H9 (cell line): Measurements from ENCODE around the gene GTPBP6. TPM values are rescaled to one million over a fixed set of nuclear protein-coding genes. Genes with fewer than 3 reads are reported as not detected.

Experiments used
- DNase-seq: peaks from one replicate; pipeline ENCODE4 v3.0.0-alpha.2; 2017
- H2AFZ ChIP-seq: one replicate; pipeline ENCODE4 v1.6.1; 2013; ENCODE audit warnings: mild to moderate bottlenecking, low read length, control low read depth, moderate library complexity
- H2AK5ac ChIP-seq: 2 replicates; pipeline ENCODE4 v1.6.1; 2013; ENCODE audit warnings: low read length, control low read depth, mixed read lengths; ENCODE audit not compliant: insufficient read length
- H2BK120ac ChIP-seq: one replicate; pipeline ENCODE4 v1.6.1; 2013; ENCODE audit warnings: low read depth, mild to moderate bottlenecking, low read length, control low read depth, inconsistent platforms; ENCODE audit not compliant: poor library complexity, severe bottlenecking
- H2BK12ac ChIP-seq: 2 replicates; pipeline ENCODE4 v1.6.1; 2013; ENCODE audit warnings: low read length, control low read depth, mixed read lengths, low read depth; ENCODE audit not compliant: insufficient read length
- H2BK15ac ChIP-seq: 2 replicates; pipeline ENCODE4 v1.6.1; 2013; ENCODE audit warnings: low read depth, low read length, control low read depth
- H2BK20ac ChIP-seq: one replicate; pipeline ENCODE4 v1.6.1; 2013; ENCODE audit warnings: low read depth, mild to moderate bottlenecking, low read length, control low read depth, inconsistent platforms; ENCODE audit not compliant: poor library complexity, severe bottlenecking
- H2BK5ac ChIP-seq: 2 replicates; pipeline ENCODE4 v1.6.1; 2013; ENCODE audit warnings: low read length, control low read depth, mixed read lengths; ENCODE audit not compliant: insufficient read length
- H3K14ac ChIP-seq: 2 replicates; pipeline ENCODE4 v1.6.1; 2013; ENCODE audit warnings: low read length, control low read depth; ENCODE audit not compliant: insufficient read depth
- H3K18ac ChIP-seq: 2 replicates; pipeline ENCODE4 v1.6.1; 2013; ENCODE audit warnings: low read depth, mild to moderate bottlenecking, mixed read lengths, low read length, control low read depth; ENCODE audit not compliant: insufficient read length
- H3K23ac ChIP-seq: 2 replicates; pipeline ENCODE4 v1.6.1; 2013; ENCODE audit warnings: low read length, control low read depth, mixed read lengths, low read depth; ENCODE audit not compliant: insufficient read length
- H3K23me2 ChIP-seq: 2 replicates; pipeline ENCODE4 v1.6.1; 2013; ENCODE audit warnings: low read depth, mild to moderate bottlenecking, mixed read lengths, low read length, control low read depth; ENCODE audit not compliant: insufficient read length, poor library complexity, severe bottlenecking
- H3K27ac ChIP-seq: 2 replicates; pipeline ENCODE4 v1.5.1; 2013; ENCODE audit warnings: low read length, control low read depth, mixed read lengths, low read depth; ENCODE audit not compliant: insufficient read length
- H3K27me3 ChIP-seq: 2 replicates; pipeline ENCODE4 v1.6.1; 2013; ENCODE audit warnings: low read length, control low read depth, inconsistent platforms; ENCODE audit not compliant: insufficient read depth
- H3K4ac ChIP-seq: 2 replicates; pipeline ENCODE4 v1.6.1; 2013; ENCODE audit warnings: low read depth, mild to moderate bottlenecking, control low read depth, inconsistent platforms, low read length, moderate library complexity
- H3K4me1 ChIP-seq: 2 replicates; pipeline ENCODE4 v1.6.1; 2013; ENCODE audit warnings: low read length, control low read depth, inconsistent platforms; ENCODE audit not compliant: insufficient read depth
- H3K4me2 ChIP-seq: 2 replicates; pipeline ENCODE4 v1.6.1; 2013; ENCODE audit warnings: low read length, control low read depth, mixed read lengths; ENCODE audit not compliant: insufficient read length, insufficient read depth
- H3K56ac ChIP-seq: 2 replicates; pipeline ENCODE4 v1.6.1; 2013; ENCODE audit warnings: low read depth, mild to moderate bottlenecking, mixed read lengths, low read length, control low read depth; ENCODE audit not compliant: insufficient read length
- H3K79me1 ChIP-seq: 2 replicates; pipeline ENCODE4 v1.6.1; 2013; ENCODE audit warnings: low read depth, mild to moderate bottlenecking, moderate library complexity, low read length, control low read depth, inconsistent platforms; ENCODE audit not compliant: insufficient read depth, poor library complexity, severe bottlenecking
- H3K79me2 ChIP-seq: 2 replicates; pipeline ENCODE4 v1.6.1; 2013; ENCODE audit warnings: low read length, control low read depth, inconsistent platforms; ENCODE audit not compliant: insufficient read depth
- H3K9ac ChIP-seq: 2 replicates; pipeline ENCODE4 v1.6.1; 2013; ENCODE audit warnings: low read length, control low read depth, mixed read lengths; ENCODE audit not compliant: insufficient read length; ENCODE audit errors: extremely low read depth
- H3K9me3 ChIP-seq: one replicate; pipeline ENCODE4 v1.6.1; 2013; ENCODE audit warnings: low read depth, low read length, inconsistent platforms; ENCODE audit not compliant: control insufficient read depth
- H3T11ph ChIP-seq: one replicate; pipeline ENCODE4 v1.6.1; 2013; ENCODE audit warnings: mild to moderate bottlenecking, low read length, control low read depth, inconsistent platforms
- H4K20me1 ChIP-seq: one replicate; pipeline ENCODE4 v1.6.1; 2013; ENCODE audit not compliant: control insufficient read depth, insufficient read length, insufficient read depth
- H4K5ac ChIP-seq: 2 replicates; pipeline ENCODE4 v1.6.1; 2013; ENCODE audit warnings: low read depth, mild to moderate bottlenecking, mixed read lengths, low read length, control low read depth; ENCODE audit not compliant: insufficient read length
- H4K8ac ChIP-seq: replicated peaks from 2 replicates; pipeline ENCODE4 v1.6.1; 2013; ENCODE audit warnings: low read length, control low read depth, mixed read lengths, low read depth; ENCODE audit not compliant: insufficient read length
- H4K91ac ChIP-seq: 2 replicates; pipeline ENCODE4 v1.6.1; 2013; ENCODE audit warnings: low read depth, mild to moderate bottlenecking, moderate library complexity, mixed read lengths, low read length, control low read depth; ENCODE audit not compliant: insufficient read length
- H3K27ac Mint-ChIP-seq, 3 experiments: 2 replicates in 2 of 3; 3 replicates in 1 of 3; pipeline ENCODE4 v1.8.0; 2020 to 2021; ENCODE audit warnings: mixed read lengths in 3 of 3, mild to moderate bottlenecking in 1 of 3, moderate library complexity in 1 of 3
- H3K27me3 Mint-ChIP-seq: 2 replicates; pipeline ENCODE4 v1.8.0; 2021; ENCODE audit warnings: low read depth, mild to moderate bottlenecking, moderate library complexity, mixed read lengths
- H3K36me3 Mint-ChIP-seq, 3 experiments: 2 replicates in 2 of 3; 3 replicates in 1 of 3; pipeline ENCODE4 v1.8.0; 2020 to 2021; ENCODE audit warnings: low read depth in 3 of 3, mixed read lengths in 3 of 3; ENCODE audit not compliant: insufficient read depth in 1 of 3
- H3K4me1 Mint-ChIP-seq, 2 experiments: 2 replicates each; pipeline ENCODE4 v1.8.0; 2020; ENCODE audit warnings: mixed read lengths in 2 of 2
- H3K4me3 Mint-ChIP-seq, 2 experiments: 2 replicates in 1 of 2; 3 replicates in 1 of 2; pipeline ENCODE4 v1.8.0; 2020 to 2021; ENCODE audit warnings: mild to moderate bottlenecking in 2 of 2, mixed read lengths in 2 of 2, moderate library complexity in 1 of 2
- H3K9me3 Mint-ChIP-seq, 2 experiments: 2 replicates in 1 of 2; 3 replicates in 1 of 2; pipeline ENCODE4 v1.8.0; 2020; ENCODE audit warnings: mild to moderate bottlenecking in 2 of 2, mixed read lengths in 2 of 2, moderate library complexity in 1 of 2
- WGBS: extraction: QIAGEN DNeasy Blood & Tissue Kit; methylation state at CpG from one replicate; pipeline ENCODE4 v1.1.7; 2013; ENCODE audit warnings: missing lambda C conversion rate, low lambda C conversion rate, mixed read lengths; ENCODE audit not compliant: insufficient read length; ENCODE audit errors: extremely low coverage; 5-methylcytosine and 5-hydroxymethylcytosine counted together
- total RNA-seq: library from RNA; stranded (reverse); gene quantifications from 2 replicates; pipeline ENCODE4 v1.2.1, GENCODE V29; 2021
- TF ChIP-seq, protein P1 (sequence below): fragments of 200-600 bp; sonication (generic); conservative IDR thresholded peaks from 3 replicates; pipeline ENCODE4 v1.8.0; 2021; ENCODE audit warnings: antibody characterized with exemption, mild to moderate bottlenecking

The GTPBP6 gene
- total RNA-seq, 1 experiment from 2014 or later: 64.0 TPM

DNA sequence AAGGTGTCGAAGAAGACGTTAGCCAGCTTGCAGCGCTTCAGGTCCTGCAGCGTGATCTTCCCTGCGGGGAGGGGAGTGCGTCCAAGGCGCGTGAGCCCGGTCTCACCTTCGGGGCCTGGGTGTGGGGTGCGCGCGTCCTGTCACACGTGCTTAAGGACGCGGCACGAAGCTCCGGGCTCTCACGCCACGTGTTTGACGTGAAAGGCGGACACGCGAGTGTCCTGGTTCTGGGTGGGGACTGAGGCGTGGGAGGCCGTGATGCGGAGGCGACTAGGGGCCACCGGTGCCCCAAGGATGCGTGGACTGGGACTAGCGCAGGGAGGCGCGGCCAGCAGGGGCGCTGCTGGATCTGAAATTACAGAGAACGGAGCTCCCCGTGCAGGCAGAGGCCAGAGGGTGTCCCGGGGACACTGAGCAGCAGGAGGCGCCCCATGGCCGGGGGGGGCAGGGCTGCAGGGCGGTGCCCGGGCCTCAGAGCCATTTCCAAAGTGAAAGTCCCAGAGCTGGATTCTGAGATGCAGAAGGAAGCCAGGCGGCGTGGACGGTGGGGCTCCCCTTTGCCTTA lies 20.3 kb upstream of the GTPBP6 start:
- Histone ChIP-seq H3K14ac (no peak overlapping the region), H3K79me1 (no peaks in the 10 kb centered on the region), H3K23ac (no peak overlapping the region), H2AK5ac (no peak overlapping the region), H3T11ph (no peak overlapping the region), H4K5ac (no peak overlapping the region), H2BK20ac (no peak overlapping the region), H2BK5ac (no peak overlapping the region), H3K56ac (no peak overlapping the region), H2BK120ac (no peak overlapping the region), H2BK12ac (no peak overlapping the region), H3K4ac (no peak overlapping the region), H3K27me3 (no peaks in the 10 kb centered on the region), H4K91ac (no peak overlapping the region), H3K4me2 (no peak overlapping the region), H3K18ac (no peak overlapping the region), H4K8ac (no peak overlapping the region), H3K79me2 (no peaks in the 10 kb centered on the region), H3K4me1 (no peaks in the 10 kb centered on the region), H3K9ac (no peak overlapping the region), H2AFZ (no peak overlapping the region), H3K27ac (no peak overlapping the region), H2BK15ac (no peak overlapping the region), H4K20me1 (no peaks in the 10 kb centered on the region), H3K9me3 (no peaks in the 10 kb centered on the region), H3K23me2 (no peaks in the 10 kb centered on the region)
- WGBS: no CpG with 5 or more reads among the region's 44 CpGs
- no peak for DNase-seq
- H3K36me3 Mint-ChIP-seq: peaks cover 32 to 52% (median 45%) of the 10 kb centered on the region in 3 experiments
- H3K4me1 Mint-ChIP-seq: peaks cover 0 to 2% of the 10 kb centered on the region in 2 experiments; a peak in 1 of 4 replicates
- TF ChIP-seq, protein P1, sequence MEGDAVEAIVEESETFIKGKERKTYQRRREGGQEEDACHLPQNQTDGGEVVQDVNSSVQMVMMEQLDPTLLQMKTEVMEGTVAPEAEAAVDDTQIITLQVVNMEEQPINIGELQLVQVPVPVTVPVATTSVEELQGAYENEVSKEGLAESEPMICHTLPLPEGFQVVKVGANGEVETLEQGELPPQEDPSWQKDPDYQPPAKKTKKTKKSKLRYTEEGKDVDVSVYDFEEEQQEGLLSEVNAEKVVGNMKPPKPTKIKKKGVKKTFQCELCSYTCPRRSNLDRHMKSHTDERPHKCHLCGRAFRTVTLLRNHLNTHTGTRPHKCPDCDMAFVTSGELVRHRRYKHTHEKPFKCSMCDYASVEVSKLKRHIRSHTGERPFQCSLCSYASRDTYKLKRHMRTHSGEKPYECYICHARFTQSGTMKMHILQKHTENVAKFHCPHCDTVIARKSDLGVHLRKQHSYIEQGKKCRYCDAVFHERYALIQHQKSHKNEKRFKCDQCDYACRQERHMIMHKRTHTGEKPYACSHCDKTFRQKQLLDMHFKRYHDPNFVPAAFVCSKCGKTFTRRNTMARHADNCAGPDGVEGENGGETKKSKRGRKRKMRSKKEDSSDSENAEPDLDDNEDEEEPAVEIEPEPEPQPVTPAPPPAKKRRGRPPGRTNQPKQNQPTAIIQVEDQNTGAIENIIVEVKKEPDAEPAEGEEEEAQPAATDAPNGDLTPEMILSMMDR: peak; percentile 42; the same call in 2 of the 3 replicates
- no peak overlapping the region for H3K27ac Mint-ChIP-seq
- H3K9me3 Mint-ChIP-seq: peaks cover 3% of the 10 kb centered on the region in 2 experiments; a peak in 3 of 5 replicates
- H3K27me3 Mint-ChIP-seq: no peaks in the 10 kb centered on the region
- H3K4me3 Mint-ChIP-seq: no peak overlapping the region
